ENCODE results near the gene EXOC6B. TPM values are rescaled to one million over a fixed set of nuclear protein-coding genes. Genes with fewer than 3 reads are reported as not detected.
"Not testable (repeated sequence)": the region's sequence is repeated elsewhere in the genome, so short reads cannot be mapped to it uniquely, and the experiment has no call there.

The EXOC6B gene
- total RNA-seq, 1 donor from 2014 or later: 139 TPM

DNA sequence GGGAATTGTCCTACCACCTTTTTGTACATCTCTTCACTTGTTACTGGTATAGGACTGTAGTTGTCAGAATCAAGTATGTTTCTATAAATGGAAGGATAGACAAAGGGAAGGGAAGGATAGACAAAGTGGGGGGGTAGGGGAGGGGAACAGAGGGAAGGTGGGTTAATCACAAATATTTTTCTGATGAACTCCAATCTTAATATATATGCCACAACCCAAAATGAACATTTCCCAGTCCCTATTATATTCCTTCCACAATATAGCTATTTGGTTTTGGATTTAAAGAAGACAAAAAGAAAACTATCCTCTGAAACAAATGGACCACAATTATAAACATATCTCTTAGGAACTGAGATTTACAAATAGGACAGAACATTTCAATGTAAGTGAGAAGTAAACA, 329.4 kb downstream of the EXOC6B start:
- Histone ChIP-seq H3K4me3 (no peak overlapping the region), H3K27me3 (ENCODE audit: low read depth) (no peaks in the 10 kb centered on the region), H3K36me3 (peaks cover 52% of the 10 kb centered on the region), H3K4me1 (no peaks in the 10 kb centered on the region), H3K9me3 (replicated peaks) (no peaks in the 10 kb centered on the region), H3K27ac (replicated peaks) (no peak overlapping the region)
- intact Hi-C loops (cut with micrococcal nuclease): no loop called here
- TF ChIP-seq, protein P1, sequence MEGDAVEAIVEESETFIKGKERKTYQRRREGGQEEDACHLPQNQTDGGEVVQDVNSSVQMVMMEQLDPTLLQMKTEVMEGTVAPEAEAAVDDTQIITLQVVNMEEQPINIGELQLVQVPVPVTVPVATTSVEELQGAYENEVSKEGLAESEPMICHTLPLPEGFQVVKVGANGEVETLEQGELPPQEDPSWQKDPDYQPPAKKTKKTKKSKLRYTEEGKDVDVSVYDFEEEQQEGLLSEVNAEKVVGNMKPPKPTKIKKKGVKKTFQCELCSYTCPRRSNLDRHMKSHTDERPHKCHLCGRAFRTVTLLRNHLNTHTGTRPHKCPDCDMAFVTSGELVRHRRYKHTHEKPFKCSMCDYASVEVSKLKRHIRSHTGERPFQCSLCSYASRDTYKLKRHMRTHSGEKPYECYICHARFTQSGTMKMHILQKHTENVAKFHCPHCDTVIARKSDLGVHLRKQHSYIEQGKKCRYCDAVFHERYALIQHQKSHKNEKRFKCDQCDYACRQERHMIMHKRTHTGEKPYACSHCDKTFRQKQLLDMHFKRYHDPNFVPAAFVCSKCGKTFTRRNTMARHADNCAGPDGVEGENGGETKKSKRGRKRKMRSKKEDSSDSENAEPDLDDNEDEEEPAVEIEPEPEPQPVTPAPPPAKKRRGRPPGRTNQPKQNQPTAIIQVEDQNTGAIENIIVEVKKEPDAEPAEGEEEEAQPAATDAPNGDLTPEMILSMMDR (IDR thresholded peaks at IDR 0.05; ENCODE audit: borderline replicate concordance): no peak
- DNase-seq: no peak

GRCh38 chr2:72494392-72494791, 331.4 kb downstream of the EXOC6B start:
- H3K36me3 ChIP-seq: peaks cover 63% of the 10 kb centered on the region

DNA sequence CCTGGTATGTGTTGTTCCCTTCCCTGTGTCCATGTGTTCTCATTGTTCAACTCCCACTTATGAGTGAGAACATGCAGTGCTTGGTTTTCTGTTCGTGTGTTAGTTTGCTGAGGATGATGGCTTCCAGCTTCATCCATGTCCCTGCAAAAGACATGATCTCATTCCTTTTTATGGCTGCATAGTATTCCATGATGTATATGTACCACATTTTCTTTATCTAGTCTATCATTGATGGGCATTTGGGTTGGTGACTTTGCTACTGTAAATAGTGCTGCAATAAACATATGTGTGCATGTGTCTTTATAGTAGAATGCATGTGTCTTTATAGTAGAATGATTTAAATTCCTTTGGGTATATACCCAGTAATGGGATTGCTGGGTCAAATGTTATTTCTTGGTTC, 341.2 kb downstream of the EXOC6B start:
- H3K9me3 ChIP-seq (replicated peaks); H3K4me1 ChIP-seq; H3K27ac ChIP-seq (replicated peaks); DNase-seq; intact Hi-C loops (cut with micrococcal nuclease); H3K4me3 ChIP-seq; H3K27me3 ChIP-seq (ENCODE audit: low read depth): not testable (repeated sequence)
- H3K36me3 ChIP-seq: peaks cover 23% of the 10 kb centered on the region

More at GRCh38 chr2:72494392-72494791, 331.4 kb downstream of the EXOC6B start:
- Histone ChIP-seq H3K4me3 (no peak overlapping the region), H3K4me1 (no peaks in the 10 kb centered on the region), H3K27me3 (ENCODE audit: low read depth) (no peaks in the 10 kb centered on the region), H3K27ac (replicated peaks) (no peak overlapping the region), H3K9me3 (replicated peaks) (no peaks in the 10 kb centered on the region)
- TF ChIP-seq, protein P1 (IDR thresholded peaks at IDR 0.05; ENCODE audit: borderline replicate concordance): no peak
- DNase-seq: no peak
- intact Hi-C loops (cut with micrococcal nuclease): no loop called here

DNA sequence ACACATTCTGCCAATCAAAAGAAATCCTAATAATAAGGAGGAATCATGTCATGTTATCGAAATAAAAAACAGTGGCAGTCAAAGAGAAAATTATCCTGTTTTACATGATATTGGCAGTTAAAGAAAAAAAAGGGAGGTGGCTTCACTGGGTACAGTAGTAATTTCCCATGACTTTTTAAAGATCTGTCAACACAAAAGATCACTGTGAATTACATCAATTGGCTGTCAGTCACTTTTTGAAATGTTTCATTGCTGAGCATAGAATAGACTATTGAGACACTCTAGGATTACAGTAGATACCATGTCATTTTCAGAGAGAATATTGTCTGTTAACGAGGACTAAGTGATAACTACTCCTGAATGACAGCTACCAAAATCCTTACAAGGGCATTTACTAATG, 342.5 kb downstream of the EXOC6B start:
- H3K27ac ChIP-seq (replicated peaks): no peak overlapping the region
- intact Hi-C loops (cut with micrococcal nuclease): no loop called here
- TF ChIP-seq, protein P1 (IDR thresholded peaks at IDR 0.05; ENCODE audit: borderline replicate concordance): no peak
- H3K36me3 ChIP-seq: peaks cover 23% of the 10 kb centered on the region
- no peak overlapping the region for H3K4me3 ChIP-seq
- H3K27me3 ChIP-seq (ENCODE audit: low read depth): no peaks in the 10 kb centered on the region
- H3K9me3 ChIP-seq (replicated peaks): peaks cover 8% of the 10 kb centered on the region
- no peak for DNase-seq
- H3K4me1 ChIP-seq: no peaks in the 10 kb centered on the region

DNA sequence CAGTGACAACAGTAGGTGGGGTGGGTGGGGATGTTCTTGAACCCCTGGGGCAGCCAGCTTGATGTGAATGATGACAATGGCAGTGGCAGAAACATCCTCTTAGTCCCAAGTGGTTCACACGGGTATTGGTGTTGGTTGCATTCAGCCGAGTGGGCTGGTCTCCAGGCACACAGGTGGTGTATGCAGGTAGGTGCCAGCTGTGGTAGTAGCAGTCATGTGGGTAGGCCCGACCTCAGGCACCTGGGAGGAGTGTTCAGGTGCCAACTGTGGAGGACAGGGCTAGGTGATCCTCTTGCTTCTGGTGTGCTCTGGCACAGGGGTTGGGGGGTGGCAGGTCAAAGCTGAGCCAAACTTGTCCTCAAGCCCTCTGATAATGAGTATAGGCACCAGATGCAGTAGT, 350.6 kb downstream of the EXOC6B start:
- TF ChIP-seq, protein P1 (IDR thresholded peaks at IDR 0.05; ENCODE audit: borderline replicate concordance): no peak
- Histone ChIP-seq H3K4me1 (no peaks in the 10 kb centered on the region), H3K9me3 (replicated peaks) (peaks cover 20% of the 10 kb centered on the region), H3K27me3 (ENCODE audit: low read depth) (no peaks in the 10 kb centered on the region), H3K4me3 (no peak overlapping the region), H3K36me3 (peaks cover 32% of the 10 kb centered on the region), H3K27ac (replicated peaks) (no peak overlapping the region)
- no peak for DNase-seq
- intact Hi-C loops (cut with micrococcal nuclease): no loop called here

DNA sequence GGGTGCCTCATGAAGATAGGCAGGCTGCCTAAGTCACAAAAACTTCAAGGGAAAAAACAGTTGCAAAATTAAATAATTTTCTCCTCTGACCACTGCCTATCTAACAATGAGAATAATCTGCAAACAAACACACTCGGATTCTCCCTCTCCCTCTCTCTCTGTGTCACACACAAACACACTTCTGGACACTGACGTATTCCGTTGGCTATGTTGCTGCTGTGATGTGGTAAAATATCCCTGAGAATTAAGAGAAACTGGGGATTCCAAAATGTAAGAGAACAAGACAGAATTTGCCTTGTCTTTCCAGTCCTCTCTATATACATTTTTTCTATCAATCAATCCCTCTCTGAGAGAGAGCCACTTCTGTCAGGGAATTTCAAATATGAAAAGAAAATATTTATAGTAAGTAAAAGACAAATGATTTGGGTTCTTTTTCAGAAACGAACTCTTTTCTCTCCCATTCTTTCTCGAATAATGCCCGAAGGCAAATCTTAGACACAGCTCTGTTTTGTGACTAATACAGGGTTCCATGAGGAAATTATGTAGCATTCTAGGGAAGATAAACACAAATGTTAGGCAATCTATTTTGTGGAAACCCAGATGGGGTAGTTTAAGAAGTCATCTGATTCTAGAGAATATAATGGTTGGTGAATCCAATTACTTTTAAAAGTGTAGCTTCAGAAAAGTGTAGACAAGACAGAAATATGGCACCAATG, 367.9 kb downstream of the EXOC6B start:
- Histone ChIP-seq H3K4me3 (no peak overlapping the region), H3K9me3 (replicated peaks) (peaks cover 15% of the 10 kb centered on the region), H3K36me3 (peaks cover 10% of the 10 kb centered on the region), H3K4me1 (no peaks in the 10 kb centered on the region), H3K27me3 (ENCODE audit: low read depth) (no peaks in the 10 kb centered on the region), H3K27ac (replicated peaks) (no peak overlapping the region)
- TF ChIP-seq, protein P1 (IDR thresholded peaks at IDR 0.05; ENCODE audit: borderline replicate concordance): no peak
- intact Hi-C loops (cut with micrococcal nuclease): no loop called here
- no peak for DNase-seq

All from left ventricle myocardium inferior (tissue), 1 donor.